HG03442 (cell line): ENCODE results near the gene HS6ST2.
"Not testable (repeated sequence)": the region's sequence is repeated elsewhere in the genome, so short reads cannot be mapped to it uniquely, and the experiment has no call there.

Experiments used
- ATAC-seq: cut with Tn5 transposase; IDR thresholded peaks from one replicate; pipeline ENCODE4 v1.9.1; 2021; ENCODE audit warnings: mild to moderate bottlenecking, moderate library complexity; ENCODE audit not compliant: unreplicated experiment

The HS6ST2 gene

GRCh38 chrX:132945055-132945599 is 13.3 kb downstream of the HS6ST2 start:
- ATAC-seq = not testable (repeated sequence)

- no peak for ATAC-seq
Measured at GRCh38 chrX:132940727-132941327, 17.6 kb downstream of the HS6ST2 start.

- ATAC-seq = no peak
Measured at GRCh38 chrX:132933170-132933569, 25.3 kb downstream of the HS6ST2 start.

- ATAC-seq = no peak
Measured at GRCh38 chrX:132924426-132924825, 34.0 kb downstream of the HS6ST2 start.

DNA sequence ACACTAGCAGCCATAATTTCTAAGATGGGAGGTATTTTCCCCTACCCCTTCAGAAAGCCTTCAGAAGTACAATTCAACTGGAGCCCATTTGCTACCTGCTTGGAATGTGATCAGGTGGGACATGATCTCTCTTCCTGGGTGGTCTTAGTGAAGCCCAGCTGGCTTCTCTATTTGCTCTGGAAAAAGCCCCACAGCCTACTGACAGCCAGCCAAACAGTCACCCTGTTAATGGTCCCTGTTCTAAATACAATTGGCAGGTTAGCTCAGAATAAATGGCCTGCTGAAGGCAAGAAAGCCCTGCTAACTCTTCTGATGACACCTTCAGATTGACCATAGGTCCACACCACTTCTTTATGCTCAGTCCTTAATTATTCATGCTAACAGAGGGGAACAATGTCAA is 39.9 kb downstream of the HS6ST2 start:
- no peak for ATAC-seq

- no peak for ATAC-seq
Measured at GRCh38 chrX:132916349-132916748, 42.1 kb downstream of the HS6ST2 start.

GRCh38 chrX:132909643-132910042 is 48.8 kb downstream of the HS6ST2 start:
- ATAC-seq = no peak

DNA sequence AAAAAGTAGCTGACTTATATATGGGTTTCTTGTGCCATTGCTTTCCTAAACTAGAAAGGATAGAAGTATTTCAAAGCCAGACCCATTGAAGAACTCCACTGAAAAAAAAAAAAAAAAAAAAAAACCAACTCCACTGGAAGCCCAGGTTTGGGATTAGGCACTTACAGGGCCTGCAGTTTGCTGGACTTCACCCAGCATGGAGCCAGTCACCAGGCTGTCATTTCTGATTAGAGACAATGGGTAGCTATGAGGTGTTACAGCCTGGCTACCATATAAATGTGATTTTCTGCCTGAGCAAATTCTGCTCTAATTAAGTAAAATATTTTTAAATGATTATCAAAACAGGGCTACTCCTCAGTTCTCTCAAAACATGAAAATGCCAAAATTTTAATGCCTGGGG is 49.5 kb downstream of the HS6ST2 start:
- ATAC-seq = no peak

DNA sequence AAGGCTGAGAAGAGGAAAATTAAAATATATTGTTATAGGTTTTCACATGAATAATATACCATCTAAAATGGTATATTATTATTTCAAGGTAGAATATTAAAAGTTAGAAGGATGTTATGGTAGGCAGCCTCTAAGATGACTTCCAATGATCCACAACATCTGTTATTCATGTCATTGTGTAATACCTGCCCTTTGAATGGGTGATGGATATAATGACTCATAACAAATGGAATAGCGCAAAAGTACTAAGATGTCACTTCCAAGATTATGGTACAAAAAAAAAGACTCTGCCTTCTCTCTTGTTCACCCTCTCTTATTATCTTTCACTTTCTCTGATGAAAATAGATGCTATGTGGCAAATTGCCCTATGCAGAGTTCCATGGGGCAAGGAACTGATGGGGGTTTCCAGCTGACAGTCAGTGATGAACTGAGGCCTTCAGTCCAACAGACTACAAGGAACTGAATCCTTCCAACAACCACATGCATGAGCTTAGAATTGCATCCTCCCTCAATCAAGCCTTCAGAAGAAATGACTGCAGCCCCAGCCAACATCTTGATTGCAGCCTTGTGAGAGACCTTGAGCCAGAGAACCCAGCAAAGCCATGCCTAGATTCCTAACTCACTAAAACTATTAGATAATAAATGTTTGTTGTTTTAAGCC is 57.7 kb downstream of the HS6ST2 start:
- no peak for ATAC-seq

- ATAC-seq = no peak
Measured at GRCh38 chrX:132887569-132887968, 70.9 kb downstream of the HS6ST2 start.

DNA sequence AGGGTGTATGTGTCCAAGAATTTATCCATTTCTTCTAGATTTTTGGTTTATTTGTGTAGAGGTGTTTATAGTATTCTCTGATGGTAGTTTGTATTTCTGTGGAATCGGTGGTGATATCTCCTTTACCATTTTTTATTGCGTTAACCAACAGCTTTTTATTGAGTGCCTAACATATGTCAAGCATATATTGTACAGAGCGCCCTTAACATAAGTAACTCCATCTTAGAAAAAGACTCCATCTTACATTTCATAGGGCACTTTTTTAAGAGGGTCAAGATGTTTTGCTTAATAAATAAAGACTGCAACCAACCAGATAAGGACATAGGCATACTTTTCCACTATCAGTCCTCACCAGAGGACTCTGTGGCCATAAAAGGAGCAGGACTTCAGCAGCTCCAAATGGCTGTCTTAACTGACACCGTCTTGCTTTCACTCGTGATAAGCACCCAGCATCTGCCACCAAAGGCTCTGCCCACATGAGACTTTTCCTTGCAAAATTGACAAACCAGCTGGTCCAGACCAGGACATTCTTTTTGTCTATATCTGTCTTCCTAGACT is 75.0 kb downstream of the HS6ST2 start:
- no peak for ATAC-seq

DNA sequence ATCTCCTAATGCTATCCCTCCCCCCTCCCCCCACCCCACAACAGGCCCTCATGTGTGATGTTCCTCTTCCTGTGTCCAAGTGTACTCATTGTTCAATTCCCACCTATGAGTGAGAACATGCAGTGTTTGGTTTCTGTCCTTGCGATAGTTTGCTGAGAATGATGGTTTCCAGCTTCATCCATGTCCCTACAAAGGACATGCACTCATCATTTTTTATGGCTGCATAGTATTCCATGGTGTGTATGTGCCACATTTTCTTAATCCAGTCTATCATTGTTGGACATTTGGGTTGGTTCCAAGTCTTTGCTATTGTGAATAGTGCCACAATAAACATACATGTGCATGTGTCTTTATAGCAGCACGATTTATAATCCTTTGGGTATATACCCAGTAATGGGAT is 77.7 kb downstream of the HS6ST2 start:
- ATAC-seq = not testable (repeated sequence)

GRCh38 chrX:132877954-132878536 is 80.4 kb downstream of the HS6ST2 start:
- ATAC-seq = no peak

DNA sequence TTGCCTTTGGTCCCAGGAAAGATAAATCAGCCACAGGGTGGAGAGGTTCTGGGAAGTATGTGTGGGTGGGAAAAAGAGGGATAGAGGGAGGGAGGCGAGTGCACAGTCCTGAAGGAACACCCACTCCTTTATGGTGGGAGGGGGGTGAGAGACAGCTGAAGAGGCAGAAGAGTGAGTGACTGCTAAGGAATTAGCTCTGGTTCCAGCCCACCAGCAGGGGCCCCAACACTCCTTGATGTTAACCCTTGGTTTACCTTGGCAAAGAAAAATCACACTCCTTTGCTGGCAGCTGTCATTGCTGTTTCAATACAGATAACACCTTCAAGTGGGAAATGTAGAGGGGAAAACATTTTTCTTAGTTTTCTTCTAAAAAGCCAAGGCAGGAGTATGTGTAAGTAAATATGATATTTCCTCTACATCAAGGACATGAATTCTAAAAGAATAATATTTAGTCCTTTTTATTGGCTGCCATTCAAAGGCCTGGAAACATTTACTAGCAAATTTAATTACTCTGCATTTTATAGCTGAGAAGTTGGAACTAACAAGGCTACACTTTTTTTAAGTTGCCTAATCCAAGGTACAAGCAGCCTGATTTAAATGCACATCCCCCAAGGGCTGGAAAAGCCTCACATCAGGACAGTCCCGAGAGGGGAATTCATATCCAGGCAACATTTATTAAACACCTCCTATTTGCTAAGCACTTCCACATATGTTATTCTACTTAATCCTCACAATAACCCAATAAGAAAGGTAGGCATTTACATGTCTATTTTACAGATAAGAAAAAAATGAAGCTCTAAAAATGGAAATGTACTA is 81.7 kb downstream of the HS6ST2 start:
- ATAC-seq = no peak

DNA sequence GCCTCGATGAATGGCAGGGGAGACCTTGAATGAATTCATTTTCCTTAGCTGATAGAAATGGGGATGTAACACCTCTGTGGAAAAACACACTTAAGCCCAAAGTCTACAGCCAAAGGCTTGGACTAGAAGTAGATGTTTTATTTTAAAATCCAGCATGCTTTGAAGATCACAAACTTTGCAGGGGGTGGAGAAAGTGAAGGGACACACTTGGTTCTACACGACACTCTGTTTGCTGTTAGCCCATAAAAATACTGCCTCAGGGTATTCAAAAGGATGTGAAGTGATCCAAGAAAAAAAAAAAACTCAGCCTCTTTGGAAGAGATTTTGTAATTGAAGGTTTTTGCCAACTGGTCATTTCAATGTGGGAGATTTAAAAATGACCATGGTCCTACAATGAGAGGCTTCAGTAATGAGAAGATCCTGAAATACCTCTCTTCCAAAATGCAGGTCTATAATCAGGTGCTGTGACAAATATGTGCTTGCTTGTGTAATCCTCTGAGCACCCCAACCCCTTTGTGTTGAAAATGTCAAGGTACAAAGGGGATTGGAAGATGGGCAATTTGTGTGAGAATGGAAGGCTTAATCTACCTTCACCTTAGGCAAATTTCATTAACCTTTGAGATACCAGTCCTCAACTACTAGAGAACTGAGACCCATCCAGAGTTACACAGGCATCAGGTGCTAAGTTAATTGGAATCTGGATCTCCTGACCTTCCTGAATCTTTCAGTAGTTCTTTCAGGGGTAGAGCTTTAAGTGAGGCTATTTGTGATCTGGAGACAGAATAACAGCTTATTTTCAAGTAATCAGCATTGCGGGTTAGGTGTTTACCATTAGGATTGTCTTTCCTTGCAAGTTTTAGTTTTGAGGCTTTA is 82.5 kb downstream of the HS6ST2 start:
- no peak for ATAC-seq

GRCh38 chrX:132862562-132862961 is 95.9 kb downstream of the HS6ST2 start:
- ATAC-seq = no peak

GRCh38 chrX:132861076-132861475 is 97.4 kb downstream of the HS6ST2 start:
- ATAC-seq = no peak

DNA sequence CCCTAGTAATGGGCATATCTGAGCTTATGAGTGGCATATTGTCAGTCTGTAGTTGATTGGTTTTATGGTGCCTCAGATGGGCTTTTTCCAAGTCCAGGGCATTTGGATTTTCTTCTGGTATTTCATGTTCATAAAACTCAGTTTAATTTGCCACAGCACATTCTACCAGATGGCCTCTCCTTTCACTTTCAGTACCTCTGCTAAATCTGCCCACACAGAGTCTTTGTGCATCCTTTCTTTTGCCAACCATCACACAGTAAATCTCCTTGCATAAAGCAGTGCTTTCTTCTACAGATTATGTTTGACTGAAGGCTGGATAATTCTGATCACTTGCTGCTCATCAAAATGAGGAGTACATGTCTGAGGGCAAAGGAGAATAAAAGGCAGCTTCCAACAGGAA is 98.2 kb downstream of the HS6ST2 start:
- no peak for ATAC-seq

GRCh38 chrX:132858018-132858417 is 100.4 kb downstream of the HS6ST2 start:
- no peak for ATAC-seq

- ATAC-seq = no peak
Measured at GRCh38 chrX:132855780-132856341, 102.6 kb downstream of the HS6ST2 start.
